T-helper 1 cell treated with Interleukin-12 subunit alpha and Interleukin-12 subunit beta and Interleukin-4 antibody, amounts not matched to agents 30 ng/mL and 1 ng/mL, for 36 hours (primary cell): ENCODE data around the gene CRP. TPM values are rescaled to one million over a fixed set of nuclear protein-coding genes. Genes with fewer than 3 reads are reported as not detected.
"Not testable (repeated sequence)": the region's sequence is repeated elsewhere in the genome, so short reads cannot be mapped to it uniquely, and the experiment has no call there.

Experiments
- intact Hi-C: fragments of 100-400 bp; cut with micrococcal nuclease; formaldehyde crosslinking; loops from one replicate; pipeline ENCODE4 v1.15.1; 2024
- total RNA-seq: library from RNA; stranded (reverse); gene quantifications from 2 replicates; pipeline ENCODE4 v1.2.3, GENCODE V29; 2022

Gene CRP, protein sequence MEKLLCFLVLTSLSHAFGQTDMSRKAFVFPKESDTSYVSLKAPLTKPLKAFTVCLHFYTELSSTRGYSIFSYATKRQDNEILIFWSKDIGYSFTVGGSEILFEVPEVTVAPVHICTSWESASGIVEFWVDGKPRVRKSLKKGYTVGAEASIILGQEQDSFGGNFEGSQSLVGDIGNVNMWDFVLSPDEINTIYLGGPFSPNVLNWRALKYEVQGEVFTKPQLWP
- not detected in 2 replicates for total RNA-seq

GRCh38 chr1:159714529-159714928 lies at the start of gene CRP:
Gene CRP (minus strand): TSS chr1:159714589. CDS start chr1:159714485, 104 bp downstream.
- intact Hi-C loops: no loop called here

- intact Hi-C loops: no loop called here
Observed at GRCh38 chr1:159763686-159764085, 49.3 kb upstream of the CRP start.

DNA sequence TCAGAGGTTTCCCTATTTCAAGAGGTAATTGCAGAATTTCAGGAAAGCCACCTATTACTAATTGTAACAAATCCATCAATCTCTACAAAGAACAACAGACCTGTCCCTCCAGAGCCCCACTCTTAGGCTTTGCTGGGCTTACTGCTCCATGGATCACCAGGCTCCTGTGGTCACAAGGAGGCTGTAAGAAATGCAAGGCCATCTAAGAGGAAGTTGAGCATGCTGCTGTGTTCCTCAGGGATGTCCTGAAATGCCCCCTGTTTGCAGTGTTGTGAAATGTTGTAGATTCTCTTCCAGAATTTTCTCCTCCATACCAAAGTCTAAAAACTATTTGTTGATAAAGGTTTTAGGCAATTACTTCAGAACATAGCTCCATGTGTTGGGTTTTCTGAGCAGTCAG lies 42.0 kb upstream of the CRP start:
- intact Hi-C loops: no loop called here

DNA sequence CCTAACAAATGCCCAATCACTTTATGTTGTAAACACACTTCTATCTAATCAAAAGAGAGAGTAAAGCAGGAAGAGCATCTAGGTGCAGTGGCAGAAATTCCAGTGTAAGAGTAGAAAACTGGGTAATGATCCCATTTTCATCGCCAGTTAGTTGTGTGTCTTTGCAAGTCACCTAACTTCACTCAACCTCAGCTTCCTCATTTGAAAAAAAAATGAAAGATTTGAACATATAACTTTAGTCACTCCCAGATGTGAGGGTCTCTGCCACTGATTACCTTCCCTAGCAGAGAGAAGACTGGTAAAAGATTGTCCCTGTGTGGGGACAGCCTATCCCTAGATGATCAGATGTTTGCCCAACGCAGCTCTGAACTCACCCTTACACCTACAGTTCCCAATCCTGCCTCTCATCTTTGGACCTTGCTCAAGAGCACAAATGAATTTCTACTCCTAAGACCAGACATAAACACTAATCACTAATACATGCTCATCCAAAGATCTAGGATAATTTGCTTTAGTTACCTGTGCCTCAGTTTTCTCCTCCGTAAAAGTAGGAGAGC lies 41.1 kb upstream of the CRP start:
- intact Hi-C loops: no loop called here

- intact Hi-C loops: no loop called here
Observed at GRCh38 chr1:159753386-159753785, 39.0 kb upstream of the CRP start.

DNA sequence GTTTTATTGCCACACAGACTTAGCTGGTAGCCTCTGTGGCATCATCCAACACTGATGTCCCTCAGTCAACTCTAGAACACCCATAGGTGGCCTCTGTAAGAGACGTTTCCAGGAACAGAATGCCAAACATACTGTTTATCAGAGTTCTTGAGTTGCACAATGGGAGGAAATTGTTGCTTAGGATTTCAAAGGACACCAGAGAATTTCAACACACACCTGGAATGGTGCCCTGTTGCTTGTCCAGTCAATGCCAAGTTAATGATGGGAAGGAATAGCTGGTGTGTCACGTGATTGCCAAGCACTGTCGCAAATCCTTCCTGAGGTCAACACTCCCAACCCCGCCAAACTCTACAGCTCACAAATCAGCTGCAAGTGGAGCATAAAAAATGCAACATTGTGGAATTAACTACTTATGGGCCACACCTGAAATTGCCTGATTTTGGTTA lies 37.8 kb upstream of the CRP start:
- intact Hi-C loops: no loop called here

- intact Hi-C loops: no loop called here
Observed at GRCh38 chr1:159751031-159751430, 36.6 kb upstream of the CRP start.

GRCh38 chr1:159750621-159751020 lies 36.2 kb upstream of the CRP start:
- intact Hi-C loops: no loop called here

- intact Hi-C loops: no loop called here
Observed at GRCh38 chr1:159749630-159750029, 35.2 kb upstream of the CRP start.

GRCh38 chr1:159748370-159748769 lies 34.0 kb upstream of the CRP start:
- intact Hi-C loops: no loop called here

- intact Hi-C loops: no loop called here
Observed at GRCh38 chr1:159746666-159747065, 32.3 kb upstream of the CRP start.

GRCh38 chr1:159743651-159744410 lies 29.4 kb upstream of the CRP start:
- intact Hi-C loops: no loop called here

- intact Hi-C loops: no loop called here
Observed at GRCh38 chr1:159737238-159737916, 23.0 kb upstream of the CRP start.

GRCh38 chr1:159723188-159723587 lies 8.8 kb upstream of the CRP start:
- intact Hi-C loops: not testable (repeated sequence)

DNA sequence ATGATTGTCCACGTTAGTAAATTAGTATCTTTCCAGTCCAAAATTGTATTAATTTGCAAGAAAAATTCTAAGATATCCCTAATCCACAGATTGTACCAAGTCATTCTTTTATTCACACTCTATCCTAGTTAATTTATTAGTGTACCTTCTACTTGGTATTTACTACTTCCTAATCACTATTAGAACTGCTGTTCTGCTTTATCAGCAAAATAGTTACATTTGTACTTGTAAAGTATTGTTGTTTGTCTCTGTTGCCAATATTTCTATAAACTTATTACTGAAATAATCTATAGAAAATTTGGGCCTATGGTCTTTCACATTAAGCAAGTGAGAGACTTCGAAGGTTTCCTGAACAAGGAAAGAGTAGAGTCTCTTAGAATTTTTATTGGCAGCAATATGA lies 5.6 kb upstream of the CRP start:
- intact Hi-C loops: no loop called here

DNA sequence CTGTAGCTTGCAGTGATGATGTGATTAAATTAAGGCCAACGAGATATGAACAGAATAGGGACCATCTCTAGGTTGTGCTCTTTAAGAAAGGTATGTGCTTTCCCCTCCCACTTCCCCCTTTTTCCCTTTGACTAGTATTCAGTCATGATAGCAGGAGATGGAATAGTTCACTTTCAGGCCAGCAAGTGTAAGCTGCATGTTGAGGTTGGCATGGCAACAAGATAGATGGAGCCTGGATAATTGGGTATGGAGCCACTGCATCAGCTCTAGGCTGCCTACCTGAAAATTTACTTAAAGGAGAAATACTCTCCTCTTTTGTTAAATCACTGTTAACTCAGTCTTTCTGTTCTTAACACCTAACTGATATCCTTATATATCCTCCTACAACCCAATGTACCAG lies 1.5 kb upstream of the CRP start:
- intact Hi-C loops: no loop called here

- intact Hi-C loops: no loop called here
Observed at GRCh38 chr1:159712080-159712479, 2.3 kb downstream of the CRP start.

DNA sequence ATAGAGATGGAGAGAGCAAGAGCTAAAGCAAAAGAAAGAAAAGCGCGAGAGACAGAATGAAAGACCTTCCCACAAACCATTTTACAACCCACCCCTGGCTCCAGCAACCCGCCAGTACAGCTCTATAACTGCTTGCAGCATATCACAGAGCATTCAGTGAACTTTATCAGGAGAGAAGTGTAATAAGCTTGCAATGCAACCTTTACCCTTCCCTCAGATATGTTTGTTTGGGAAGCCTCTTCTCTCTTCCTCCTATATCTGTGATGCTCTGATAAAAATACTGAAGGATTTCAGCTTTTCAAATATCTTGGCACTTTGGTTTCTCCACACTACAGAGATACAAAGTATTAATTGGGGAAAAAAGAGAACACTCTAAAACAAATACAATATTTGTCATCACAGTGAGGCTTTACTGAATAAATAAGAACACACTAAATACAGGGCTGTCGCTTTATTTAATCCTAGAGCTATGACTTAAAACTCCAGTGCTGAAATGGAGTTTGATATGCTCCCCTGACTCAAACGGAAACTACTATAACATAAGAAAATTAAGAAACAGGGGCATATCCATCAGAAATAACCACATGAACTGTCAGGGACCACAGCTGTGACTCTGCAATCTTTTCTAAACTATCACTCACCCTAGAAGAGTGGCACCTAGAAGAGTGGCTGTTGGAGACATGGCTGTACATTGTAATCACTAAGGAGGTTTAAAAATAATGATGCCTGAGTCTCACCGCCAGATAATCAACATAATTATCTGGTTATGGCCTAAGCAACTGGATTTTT lies 6.7 kb downstream of the CRP start:
- intact Hi-C loops: no loop called here

- intact Hi-C loops: no loop called here
Observed at GRCh38 chr1:159705904-159706256, 8.5 kb downstream of the CRP start.

- intact Hi-C loops: no loop called here
Observed at GRCh38 chr1:159705251-159705903, 9.0 kb downstream of the CRP start.

DNA sequence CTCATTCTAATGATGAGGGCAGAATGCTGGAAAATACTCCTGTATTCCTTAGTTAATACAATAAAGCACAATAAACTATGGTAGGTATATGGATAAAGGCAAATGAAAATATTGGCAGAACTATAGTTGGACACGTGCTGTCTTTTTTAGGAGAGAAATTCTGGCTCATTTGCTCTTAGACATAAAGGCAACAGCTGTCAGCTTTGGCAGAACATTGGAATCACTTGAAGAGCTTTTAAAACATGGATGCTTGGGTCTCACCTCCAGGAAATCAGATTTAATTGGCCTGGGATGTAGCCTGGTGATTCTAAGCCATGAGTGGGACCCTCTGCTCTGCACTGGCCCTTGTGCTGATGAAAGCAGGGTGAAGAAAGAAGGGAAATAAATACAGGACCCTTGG lies 9.9 kb downstream of the CRP start:
- intact Hi-C loops: no loop called here
